Right cardiac atrium (tissue), 5 donors: Measurements from ENCODE around the gene BMP7. TPM values are rescaled to one million over a fixed set of nuclear protein-coding genes. Genes with fewer than 3 reads are reported as not detected.

Source experiments
- ATAC-seq, 2 donors: fragments of 200-7000 bp; cut with Tn5 transposase; one replicate each; pipeline versions ENCODE4 v1.8.0 to v1.9.1; 2020; ENCODE audit warnings: moderate library complexity in 2 of 2, mild to moderate bottlenecking in 1 of 2
- DNase-seq, 3 donors: peaks; one replicate each; pipeline ENCODE4 v3.0.0-alpha.2; 2020
- H3K27ac ChIP-seq: one replicate; pipeline ENCODE4 v1.5.1; 2013; ENCODE audit warnings: mild to moderate bottlenecking, low read length, control low read depth, moderate library complexity
- H3K27me3 ChIP-seq: one replicate; pipeline ENCODE4 v1.6.1; 2013; ENCODE audit not compliant: control insufficient read depth, insufficient read depth
- H3K4me1 ChIP-seq: one replicate; pipeline ENCODE4 v1.6.1; 2013; ENCODE audit warnings: low read length; ENCODE audit not compliant: control insufficient read depth, insufficient read depth
- H3K4me3 ChIP-seq: one replicate; pipeline ENCODE4 v1.5.1; 2013; ENCODE audit warnings: low read length, control low read depth
- H3K9me3 ChIP-seq: one replicate; pipeline ENCODE4 v1.6.1; 2013; ENCODE audit warnings: low read length; ENCODE audit not compliant: control insufficient read depth
- WGBS: extraction: QIAGEN DNeasy Blood & Tissue Kit; methylation state at CpG from one replicate; pipeline ENCODE4 v1.1.7; 2013; 5-methylcytosine and 5-hydroxymethylcytosine counted together
- intact Hi-C, 4 donors: fragments of 100-400 bp; cut with DNase I; formaldehyde crosslinking; loops; one replicate each; pipeline versions ENCODE4 v1.11.0 to v1.14.0; 2022 to 2023
- polyA plus RNA-seq: library from polyadenylated mRNA; stranded (reverse); fragments of 200-250 nt; gene quantifications from one replicate; pipeline ENCODE4 v1.2.3, GENCODE V29; 2013
- total RNA-seq, 4 donors: library from RNA; stranded (reverse); fragmentation: NEBNext Ultra II Directional; extraction: Animal tissue kit (Norgen Biotek cat#: 25700); gene quantifications; one replicate each; pipeline ENCODE4 v1.2.1, GENCODE V29; 2021
- donor health status: healthy with polysubstance abuse.
- donor health status: DM: no; HTN: yes; CAD: no.
- donor health status: DM: no; HTN: no; CAD: no.
- donor health status: DM: no; HTN: yes; CAD: no; lungs with severe emphysema.
- donor health status: DM: yes; HTN: yes; CAD: no.

The BMP7 gene
- total and polyA plus RNA-seq, 5 donors: 22.4 to 39.4 (median 29.7) TPM

DNA sequence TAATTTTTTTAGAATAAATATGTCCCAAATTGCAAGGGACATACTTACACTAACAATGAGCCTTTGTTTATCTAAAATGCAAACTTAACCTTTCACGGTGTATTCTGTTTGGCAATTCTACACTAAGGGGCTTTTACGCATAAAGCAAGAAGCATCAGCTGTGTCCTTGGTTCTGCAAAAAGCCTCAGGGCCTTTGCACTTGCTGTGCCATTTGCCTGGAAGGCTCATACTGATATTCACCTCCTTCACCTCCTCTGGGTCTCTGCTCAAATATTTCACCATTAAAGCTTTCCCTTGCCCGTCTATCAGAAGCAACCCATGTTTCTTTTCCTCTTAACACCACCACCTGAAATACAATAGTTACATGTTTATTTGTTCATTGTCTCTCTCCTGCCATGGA is 8.9 kb upstream of the BMP7 start:
- DNase-seq (no peak), ATAC-seq (no peak)
- Histone ChIP-seq H3K9me3 (no peaks in the 10 kb centered on the region), H3K27ac (no peak overlapping the region), H3K27me3 (no peaks in the 10 kb centered on the region), H3K4me3 (no peak overlapping the region), H3K4me1 (no peaks in the 10 kb centered on the region)
- intact Hi-C loops: no loop called here
- 82% methylated on average over 3 of the region's 3 CpGs for WGBS

DNA sequence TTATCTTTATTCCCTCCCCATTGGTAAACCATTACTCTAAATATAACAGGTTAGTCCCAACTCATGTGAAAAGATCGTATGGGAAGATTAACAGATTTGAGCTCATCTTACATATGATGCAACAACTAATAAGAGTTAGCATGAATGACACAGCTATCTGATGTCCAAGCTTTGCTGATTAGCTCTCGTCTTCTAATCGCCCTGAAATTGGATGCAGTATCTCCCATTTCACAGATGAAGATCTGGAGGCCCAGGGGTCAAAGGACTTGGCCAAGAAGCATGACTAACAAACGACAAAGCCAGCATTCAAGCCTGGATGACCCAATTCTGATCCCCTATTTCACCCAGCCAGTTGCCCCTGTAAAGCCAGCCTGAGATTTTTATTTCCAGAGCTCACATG is 8.4 kb upstream of the BMP7 start:
- DNase-seq: no peak
- ATAC-seq: no peak
- Histone ChIP-seq H3K27ac (no peak overlapping the region), H3K9me3 (no peaks in the 10 kb centered on the region), H3K4me3 (no peak overlapping the region), H3K27me3 (no peaks in the 10 kb centered on the region), H3K4me1 (no peaks in the 10 kb centered on the region)
- 58% methylated on average over 4 of the region's 4 CpGs for WGBS
- intact Hi-C loops: no loop called here

DNA sequence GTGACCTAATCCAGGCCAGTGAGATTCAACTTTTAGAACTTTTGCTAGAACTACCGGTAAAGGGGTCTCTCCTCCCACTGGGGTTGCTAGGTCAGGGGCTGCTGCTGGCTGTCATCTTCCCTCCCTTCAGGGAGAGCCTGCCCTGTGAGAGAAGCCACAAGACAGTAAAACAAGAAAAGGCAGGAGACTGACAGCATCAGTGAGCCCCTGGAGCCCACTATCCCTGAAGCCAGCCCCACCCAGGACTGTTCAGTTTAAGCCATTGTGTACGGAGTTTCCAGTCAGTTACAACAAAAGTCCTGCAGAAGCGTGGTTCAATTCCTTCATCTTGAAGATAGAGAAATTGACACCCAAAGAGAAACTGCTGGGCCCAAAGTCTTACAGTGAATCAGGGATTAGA is 7.9 kb upstream of the BMP7 start:
- no peak for DNase-seq
- Histone ChIP-seq H3K4me3 (no peak overlapping the region), H3K27me3 (no peaks in the 10 kb centered on the region), H3K4me1 (no peaks in the 10 kb centered on the region), H3K27ac (no peak overlapping the region), H3K9me3 (no peaks in the 10 kb centered on the region)
- ATAC-seq: no peak
- 79% methylated on average over 3 of the region's 3 CpGs for WGBS
- intact Hi-C loops: no loop called here

DNA sequence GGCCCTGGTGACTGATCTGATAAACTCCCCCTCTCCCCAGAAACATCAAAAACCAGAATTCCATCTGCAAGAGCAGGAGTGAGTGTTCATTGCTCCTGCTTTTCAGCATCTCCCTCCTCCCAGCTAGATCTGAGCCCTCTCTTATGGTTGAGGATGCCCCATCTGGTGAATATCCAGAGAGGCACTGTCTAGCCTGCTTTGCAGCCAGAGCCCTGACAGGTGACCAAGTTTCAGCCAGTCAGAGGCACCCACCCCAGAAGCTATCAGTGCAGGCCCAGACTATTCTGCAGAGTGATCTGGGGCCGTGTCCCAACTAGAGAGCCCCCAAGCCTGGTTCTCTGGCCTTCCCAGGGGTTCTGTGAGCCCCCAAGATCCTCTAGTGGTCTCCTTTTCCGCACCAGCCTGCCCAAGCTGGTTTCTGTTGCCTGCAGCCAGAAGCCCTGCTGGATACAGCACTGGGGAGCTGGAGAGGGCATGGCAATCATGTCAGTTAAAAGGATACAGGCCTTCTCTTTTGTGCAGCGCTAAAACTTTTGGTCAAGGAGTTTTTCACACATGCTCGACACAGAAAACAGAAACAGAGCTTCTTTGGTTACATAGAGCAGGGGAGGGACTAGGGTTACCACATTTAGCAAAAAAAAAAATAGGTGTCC is 6.6 kb upstream of the BMP7 start:
- H3K4me3 ChIP-seq: no peak overlapping the region
- peak; percentile 35 to 76 for ATAC-seq
- H3K27ac ChIP-seq: no peak overlapping the region
- 47% methylated on average over 4 of the region's 4 CpGs for WGBS
- DNase-seq: no peak
- no peaks in the 10 kb centered on the region for H3K4me1 ChIP-seq
- H3K9me3 ChIP-seq: no peaks in the 10 kb centered on the region
- intact Hi-C loops: no loop called here
- no peaks in the 10 kb centered on the region for H3K27me3 ChIP-seq

DNA sequence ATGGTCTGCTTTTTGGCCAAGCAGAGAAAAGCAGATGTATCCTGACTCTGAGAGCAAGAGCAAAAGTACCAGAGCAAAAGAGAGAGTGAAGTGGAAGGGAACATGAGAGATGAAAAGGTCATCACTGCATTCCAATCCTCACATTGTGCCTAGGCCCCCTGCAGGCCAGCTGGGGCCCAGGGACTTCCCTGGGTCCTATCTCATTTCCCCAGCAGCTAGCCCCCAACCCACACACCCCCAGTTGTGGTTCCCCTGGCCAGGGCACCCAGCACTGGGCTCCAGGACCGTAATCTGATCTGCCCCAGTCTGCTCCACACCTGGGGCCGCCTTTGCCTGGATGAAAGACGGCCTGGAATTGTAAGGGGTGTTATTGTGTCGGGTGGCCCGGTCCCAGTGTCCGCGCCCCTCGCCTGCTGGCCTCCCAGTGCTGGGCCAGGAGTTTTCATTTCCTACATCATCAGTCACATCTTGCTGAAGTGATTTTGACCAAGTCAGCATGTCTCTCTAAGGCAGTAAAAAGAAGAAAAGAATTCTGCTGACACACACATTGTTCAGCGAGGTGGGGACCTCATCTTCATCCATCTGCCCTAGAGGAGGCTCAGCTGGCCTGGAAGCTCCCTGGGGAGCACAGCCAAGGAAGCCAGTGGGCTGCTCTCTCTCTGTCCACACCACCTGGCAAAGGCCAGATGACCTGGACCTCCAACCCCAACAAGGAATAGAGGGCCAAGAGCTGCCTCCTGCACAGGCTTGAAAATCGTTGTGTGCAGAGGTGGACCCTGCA is 4.0 kb upstream of the BMP7 start:
- no peaks in the 10 kb centered on the region for H3K27me3 ChIP-seq
- WGBS: 62% methylated on average over 10 of the region's 10 CpGs

DNA sequence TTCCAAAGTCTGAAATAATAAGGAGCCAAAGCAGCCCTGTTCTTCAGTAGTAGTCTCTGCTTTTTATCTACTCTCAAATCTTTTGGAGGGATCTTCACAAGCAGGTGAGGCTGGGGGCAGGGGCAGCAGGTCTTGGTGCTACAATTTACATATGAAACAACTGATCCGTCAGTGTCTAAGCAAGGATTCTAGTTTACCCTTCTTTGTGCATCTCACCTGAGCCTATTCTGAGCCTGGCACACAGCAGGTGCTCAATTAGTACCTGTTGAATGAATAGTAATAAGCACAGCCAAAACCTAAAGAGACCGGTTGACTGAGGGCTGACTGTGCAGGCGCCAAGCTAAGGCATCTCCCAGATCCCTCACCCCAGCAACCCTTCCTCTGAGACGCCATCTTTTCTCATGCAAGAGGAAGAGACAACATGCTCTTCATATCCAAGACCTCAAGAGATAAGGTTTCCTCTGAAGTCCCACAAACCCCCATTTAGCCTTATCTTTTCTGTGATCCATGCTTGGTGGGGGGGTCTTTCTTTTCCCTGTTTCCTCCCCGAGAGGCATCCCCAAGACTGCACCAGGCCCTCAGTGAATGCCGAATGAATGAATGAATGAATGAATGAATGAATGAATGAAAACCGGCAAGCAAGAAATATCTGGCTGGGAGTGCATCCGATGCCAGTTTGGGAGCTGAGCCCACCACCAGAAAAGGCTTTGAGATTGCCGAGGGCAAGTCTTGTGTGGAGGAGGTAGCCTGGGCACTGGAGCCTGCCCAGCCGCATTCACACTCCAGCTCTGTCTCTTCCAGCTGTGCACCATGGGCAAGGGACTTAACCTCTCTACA is 2.9 kb upstream of the BMP7 start:
- intact Hi-C loops: loop anchor here in 2 of 4 donors (10.0 kb wide), 1 partner anchor 105 kb away; no protein-coding TSS in a partner anchor
- 60% methylated on average over 10 of the region's 10 CpGs for WGBS
- no peak overlapping the region for H3K27ac ChIP-seq
- ATAC-seq (no peak), DNase-seq (no peak)
- no peaks in the 10 kb centered on the region for H3K9me3 ChIP-seq
- no peak overlapping the region for H3K4me3 ChIP-seq
- H3K4me1 ChIP-seq: no peaks in the 10 kb centered on the region
- H3K27me3 ChIP-seq: no peaks in the 10 kb centered on the region

More for the DNA sequence above, 4.0 kb upstream of the BMP7 start:
- no peak overlapping the region for H3K27ac ChIP-seq
- intact Hi-C loops: no loop called here
- no peaks in the 10 kb centered on the region for H3K4me1 ChIP-seq
- DNase-seq: no peak
- H3K9me3 ChIP-seq: no peaks in the 10 kb centered on the region
- no peak for ATAC-seq
- H3K4me3 ChIP-seq: no peak overlapping the region

DNA sequence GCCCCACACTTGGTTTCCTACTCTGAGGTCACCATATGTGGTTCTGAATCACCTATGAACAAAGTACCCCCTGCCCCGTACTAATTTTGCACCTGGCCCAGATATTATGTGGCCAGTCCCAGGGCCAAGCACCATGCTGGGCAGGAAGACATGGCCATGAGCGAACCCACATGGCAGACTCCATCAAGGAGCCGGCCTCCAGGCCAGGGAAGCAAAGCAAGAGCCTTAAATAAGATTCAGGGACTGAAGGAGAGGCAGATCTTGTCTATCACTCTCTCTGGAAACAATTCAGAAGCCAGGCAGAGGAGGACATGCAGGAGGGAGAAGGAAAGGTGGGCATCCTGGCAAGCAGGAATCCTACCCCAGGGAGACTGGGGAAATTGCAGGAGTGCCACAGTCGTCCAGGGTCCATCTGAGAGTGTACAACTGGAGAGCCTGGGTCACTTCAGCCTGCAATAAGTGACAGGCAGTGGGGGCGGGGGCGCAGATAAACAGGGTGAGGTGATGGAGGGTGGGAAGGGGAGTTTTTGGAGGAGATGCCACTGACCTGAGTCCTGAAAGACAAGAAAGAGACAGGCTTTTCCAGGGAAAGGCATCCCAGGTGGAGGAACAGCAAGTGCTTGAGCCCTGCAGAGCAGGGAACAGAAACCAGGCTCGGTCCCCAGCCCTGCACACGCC is 2.1 kb upstream of the BMP7 start:
- intact Hi-C loops: loop anchor here in 2 of 4 donors (10.0 kb wide), 1 partner anchor 104 kb away; no protein-coding TSS in a partner anchor
- H3K27ac ChIP-seq: no peak overlapping the region
- no peak for ATAC-seq
- no peak for DNase-seq
- WGBS: 67% methylated on average over 8 of the region's 8 CpGs
- H3K9me3 ChIP-seq: no peaks in the 10 kb centered on the region
- no peaks in the 10 kb centered on the region for H3K4me1 ChIP-seq
- H3K4me3 ChIP-seq: no peak overlapping the region
- no peaks in the 10 kb centered on the region for H3K27me3 ChIP-seq

DNA sequence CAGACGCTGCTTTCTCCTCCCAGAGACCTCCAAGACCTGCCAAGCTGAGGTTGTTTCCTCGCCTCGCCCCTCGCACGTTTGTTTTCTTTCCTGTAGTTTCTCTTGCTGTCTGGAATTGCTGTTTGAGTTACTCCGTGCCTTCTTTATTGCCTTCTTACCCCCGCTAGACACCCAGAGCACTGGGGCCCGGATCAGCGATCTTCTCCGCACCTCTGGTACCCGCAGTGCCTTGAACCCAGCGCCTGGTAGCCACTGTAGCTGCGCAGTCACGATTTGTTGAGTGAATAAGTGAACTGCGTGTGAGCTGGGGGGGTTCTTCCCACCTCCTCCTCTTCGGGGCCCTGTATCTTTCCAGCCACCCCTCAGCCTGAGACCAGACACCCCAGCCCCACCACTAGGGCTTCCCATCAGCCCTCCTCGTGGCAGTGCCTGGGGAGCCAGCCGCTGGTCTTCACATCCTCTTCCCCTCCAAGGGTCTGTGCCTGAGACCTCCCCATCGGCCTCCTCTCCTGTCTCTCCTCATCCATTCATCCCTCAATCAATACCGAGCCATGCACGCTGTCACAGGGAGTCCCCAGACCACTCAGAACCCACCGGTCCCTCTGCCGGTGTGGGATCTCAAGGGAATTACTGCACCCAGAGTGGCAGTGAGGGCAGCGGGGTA is 849 bp upstream of the BMP7 start:
- ATAC-seq: no peak

DNA sequence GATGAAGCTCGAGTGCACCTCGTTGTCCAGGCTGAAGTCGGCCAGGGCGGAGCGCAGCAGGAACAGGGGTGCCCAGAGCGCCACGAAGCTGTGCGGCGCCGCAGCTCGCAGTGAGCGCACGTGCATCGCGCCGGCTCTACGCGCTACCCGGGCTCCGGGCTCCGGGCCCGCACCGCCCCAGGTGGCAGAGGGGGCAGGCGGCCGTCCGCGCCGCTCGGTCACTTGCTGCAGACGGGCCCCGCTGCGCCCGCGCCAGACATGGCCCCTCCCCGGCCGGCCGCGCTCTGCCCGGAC is 497 bp downstream of the BMP7 start:
- ATAC-seq: peak; percentile 28 to 53

More for the DNA sequence above, 849 bp upstream of the BMP7 start:
- no peak for DNase-seq
- H3K9me3 ChIP-seq: no peaks in the 10 kb centered on the region
- H3K27ac ChIP-seq: no peak overlapping the region
- H3K4me3 ChIP-seq: no peak overlapping the region
- intact Hi-C loops: loop anchor here in 2 of 4 donors (10.0 kb wide), 1 partner anchor 102 kb away; no protein-coding TSS in a partner anchor
- H3K27me3 ChIP-seq: no peaks in the 10 kb centered on the region
- WGBS: 34% methylated on average over 24 of the region's 24 CpGs
- no peaks in the 10 kb centered on the region for H3K4me1 ChIP-seq

DNA sequence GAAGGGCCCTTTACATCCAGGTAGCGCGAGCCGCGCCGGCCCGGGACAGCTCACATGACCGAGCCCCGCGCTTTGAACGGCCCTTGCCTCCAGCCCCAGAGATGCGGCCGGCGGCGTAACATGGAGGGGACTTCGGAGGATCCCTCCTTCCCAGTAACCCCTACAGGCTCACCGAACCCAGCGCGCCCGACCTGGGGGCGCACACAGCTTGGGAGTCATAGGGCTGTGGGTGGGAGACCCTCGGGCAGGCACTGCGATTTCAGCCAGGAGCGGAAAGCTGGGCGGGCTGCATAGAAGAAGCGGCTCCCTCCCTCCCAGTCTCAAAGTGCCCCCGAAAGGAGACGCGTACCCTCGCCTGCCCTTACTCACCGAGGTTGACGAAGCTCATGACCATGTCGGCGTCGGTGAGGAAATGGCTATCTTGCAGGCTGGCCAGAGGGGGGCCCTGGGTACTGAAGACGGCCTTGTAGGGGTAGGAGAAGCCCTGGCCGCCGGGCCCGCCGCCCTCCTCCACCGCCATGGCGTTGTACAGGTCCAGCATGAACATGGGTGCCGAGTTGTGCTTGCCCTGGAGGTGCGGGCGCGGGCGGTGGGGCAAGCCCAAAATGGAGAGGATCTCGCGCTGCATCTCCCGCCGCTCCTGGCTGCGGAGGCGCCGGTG is 975 bp downstream of the BMP7 start:
- Histone ChIP-seq H3K27me3 (no peaks in the 10 kb centered on the region), H3K4me3 (peak overlapping the region; percentile 40), H3K4me1 (no peaks in the 10 kb centered on the region), H3K9me3 (no peaks in the 10 kb centered on the region), H3K27ac (peak overlapping the region; percentile 18)
- intact Hi-C loops: loop anchor here in 2 of 4 donors (10.0 kb wide), 1 partner anchor 101 kb away; no protein-coding TSS in a partner anchor
- ATAC-seq (peak; percentile 25 to 30), DNase-seq (peak in 1 of 3 donors; percentile 65)
- under 1% methylated on average over 53 of the region's 53 CpGs for WGBS

More for the DNA sequence above, 497 bp downstream of the BMP7 start:
- Histone ChIP-seq H3K4me1 (no peaks in the 10 kb centered on the region), H3K9me3 (no peaks in the 10 kb centered on the region), H3K4me3 (peak overlapping the region; percentile 40), H3K27me3 (no peaks in the 10 kb centered on the region), H3K27ac (no peak overlapping the region)
- no peak for DNase-seq
- under 1% methylated on average over 39 of the region's 39 CpGs for WGBS
- intact Hi-C loops: loop anchor here in 2 of 4 donors (10.0 kb wide), 1 partner anchor 101 kb away; no protein-coding TSS in a partner anchor
